ENCODE results near the gene CLDN18.

Gene CLDN18

DNA sequence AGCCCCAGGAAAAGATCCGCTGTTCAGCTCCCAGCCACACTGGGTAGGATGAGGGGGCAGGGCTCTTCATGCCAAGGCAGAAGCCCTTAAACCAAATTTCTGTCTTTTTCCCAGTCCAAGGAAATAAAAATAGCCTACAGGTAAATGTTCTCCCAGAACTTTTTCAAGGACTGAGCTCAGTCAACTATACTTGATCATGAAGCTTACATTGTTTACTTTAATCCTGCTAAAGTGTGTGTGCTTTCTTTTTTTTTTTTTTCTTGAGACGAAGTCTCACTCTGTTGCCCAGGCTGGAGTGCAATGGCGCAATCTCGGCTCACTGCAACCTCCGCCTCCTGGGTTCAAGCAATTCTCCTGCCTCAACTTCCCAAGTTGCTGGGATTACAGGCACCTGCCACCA is 17.9 kb downstream of the CLDN18 start:
- no peak for DNase-seq

DNA sequence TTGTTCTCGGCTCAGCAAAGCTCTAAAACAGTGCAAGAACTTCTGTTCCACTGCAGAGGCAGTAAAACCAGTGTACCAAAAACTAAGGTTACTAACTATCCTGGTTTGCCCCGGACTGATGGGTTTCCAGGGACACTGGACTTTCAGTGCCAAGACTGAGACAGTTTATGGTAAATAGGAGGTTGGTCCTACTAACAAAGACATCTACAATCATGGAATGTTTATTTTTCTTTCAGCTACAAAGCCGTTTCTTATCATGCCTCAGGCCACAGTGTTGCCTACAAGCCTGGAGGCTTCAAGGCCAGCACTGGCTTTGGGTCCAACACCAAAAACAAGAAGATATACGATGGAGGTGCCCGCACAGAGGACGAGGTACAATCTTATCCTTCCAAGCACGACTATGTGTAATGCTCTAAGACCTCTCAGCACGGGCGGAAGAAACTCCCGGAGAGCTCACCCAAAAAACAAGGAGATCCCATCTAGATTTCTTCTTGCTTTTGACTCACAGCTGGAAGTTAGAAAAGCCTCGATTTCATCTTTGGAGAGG is 20.8 kb downstream of the CLDN18 start:
- DNase-seq, result no peak

DNA sequence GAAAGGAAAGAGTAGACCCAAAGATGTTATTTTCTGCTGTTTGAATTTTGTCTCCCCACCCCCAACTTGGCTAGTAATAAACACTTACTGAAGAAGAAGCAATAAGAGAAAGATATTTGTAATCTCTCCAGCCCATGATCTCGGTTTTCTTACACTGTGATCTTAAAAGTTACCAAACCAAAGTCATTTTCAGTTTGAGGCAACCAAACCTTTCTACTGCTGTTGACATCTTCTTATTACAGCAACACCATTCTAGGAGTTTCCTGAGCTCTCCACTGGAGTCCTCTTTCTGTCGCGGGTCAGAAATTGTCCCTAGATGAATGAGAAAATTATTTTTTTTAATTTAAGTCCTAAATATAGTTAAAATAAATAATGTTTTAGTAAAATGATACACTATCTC is 21.6 kb downstream of the CLDN18 start:
- DNase-seq, result no peak

DNA sequence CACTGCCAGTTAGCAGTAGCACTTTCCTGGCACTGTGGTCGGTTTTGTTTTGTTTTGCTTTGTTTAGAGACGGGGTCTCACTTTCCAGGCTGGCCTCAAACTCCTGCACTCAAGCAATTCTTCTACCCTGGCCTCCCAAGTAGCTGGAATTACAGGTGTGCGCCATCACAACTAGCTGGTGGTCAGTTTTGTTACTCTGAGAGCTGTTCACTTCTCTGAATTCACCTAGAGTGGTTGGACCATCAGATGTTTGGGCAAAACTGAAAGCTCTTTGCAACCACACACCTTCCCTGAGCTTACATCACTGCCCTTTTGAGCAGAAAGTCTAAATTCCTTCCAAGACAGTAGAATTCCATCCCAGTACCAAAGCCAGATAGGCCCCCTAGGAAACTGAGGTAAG is 22.6 kb downstream of the CLDN18 start:
- DNase-seq, result no peak

DNA sequence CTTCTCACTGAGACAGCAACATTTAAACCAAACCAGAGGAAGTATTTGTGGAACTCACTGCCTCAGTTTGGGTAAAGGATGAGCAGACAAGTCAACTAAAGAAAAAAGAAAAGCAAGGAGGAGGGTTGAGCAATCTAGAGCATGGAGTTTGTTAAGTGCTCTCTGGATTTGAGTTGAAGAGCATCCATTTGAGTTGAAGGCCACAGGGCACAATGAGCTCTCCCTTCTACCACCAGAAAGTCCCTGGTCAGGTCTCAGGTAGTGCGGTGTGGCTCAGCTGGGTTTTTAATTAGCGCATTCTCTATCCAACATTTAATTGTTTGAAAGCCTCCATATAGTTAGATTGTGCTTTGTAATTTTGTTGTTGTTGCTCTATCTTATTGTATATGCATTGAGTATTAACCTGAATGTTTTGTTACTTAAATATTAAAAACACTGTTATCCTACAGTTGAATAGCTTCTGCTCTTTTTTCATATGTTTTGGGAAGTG is 23.3 kb downstream of the CLDN18 start:
- DNase-seq, result no peak

DNA sequence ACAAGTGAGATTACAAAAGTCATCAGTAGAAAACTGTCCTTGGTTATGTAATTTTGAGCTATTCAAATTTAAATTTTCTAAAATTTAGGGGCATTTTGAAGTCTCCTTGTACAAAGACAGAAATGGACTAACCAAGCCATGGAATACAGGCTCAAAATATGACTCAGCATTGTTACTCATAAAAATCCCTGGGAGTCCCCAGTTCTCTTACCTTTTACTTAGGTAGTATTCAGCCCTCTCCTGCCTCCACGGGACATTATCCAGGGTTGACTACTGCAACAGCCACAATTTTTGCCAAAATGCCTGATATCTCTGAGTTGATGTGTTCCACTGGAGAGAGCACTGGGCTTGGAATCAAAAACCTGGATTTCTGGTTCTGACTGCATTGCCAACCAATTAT is 25.0 kb downstream of the CLDN18 start:
- no peak for DNase-seq

DNA sequence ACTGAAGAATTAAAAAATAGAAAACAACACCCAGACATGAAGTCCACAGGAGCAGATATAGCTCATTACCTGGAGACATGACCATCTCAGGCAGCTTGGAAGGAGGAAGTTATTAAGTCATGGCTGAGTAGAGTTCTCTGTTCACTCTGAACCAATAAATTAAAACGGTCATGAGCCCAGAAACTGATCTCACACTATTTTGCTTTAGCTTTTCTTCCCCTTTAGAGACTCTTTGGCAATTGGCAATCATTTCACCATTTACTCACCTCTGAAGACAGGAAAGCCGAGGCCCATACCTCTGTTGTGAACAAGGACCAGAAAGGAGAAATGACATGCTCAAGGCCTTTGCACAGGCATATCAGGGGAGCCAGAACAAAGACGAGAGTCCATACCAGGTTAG is 26.6 kb downstream of the CLDN18 start:
- DNase-seq, result no peak

DNA sequence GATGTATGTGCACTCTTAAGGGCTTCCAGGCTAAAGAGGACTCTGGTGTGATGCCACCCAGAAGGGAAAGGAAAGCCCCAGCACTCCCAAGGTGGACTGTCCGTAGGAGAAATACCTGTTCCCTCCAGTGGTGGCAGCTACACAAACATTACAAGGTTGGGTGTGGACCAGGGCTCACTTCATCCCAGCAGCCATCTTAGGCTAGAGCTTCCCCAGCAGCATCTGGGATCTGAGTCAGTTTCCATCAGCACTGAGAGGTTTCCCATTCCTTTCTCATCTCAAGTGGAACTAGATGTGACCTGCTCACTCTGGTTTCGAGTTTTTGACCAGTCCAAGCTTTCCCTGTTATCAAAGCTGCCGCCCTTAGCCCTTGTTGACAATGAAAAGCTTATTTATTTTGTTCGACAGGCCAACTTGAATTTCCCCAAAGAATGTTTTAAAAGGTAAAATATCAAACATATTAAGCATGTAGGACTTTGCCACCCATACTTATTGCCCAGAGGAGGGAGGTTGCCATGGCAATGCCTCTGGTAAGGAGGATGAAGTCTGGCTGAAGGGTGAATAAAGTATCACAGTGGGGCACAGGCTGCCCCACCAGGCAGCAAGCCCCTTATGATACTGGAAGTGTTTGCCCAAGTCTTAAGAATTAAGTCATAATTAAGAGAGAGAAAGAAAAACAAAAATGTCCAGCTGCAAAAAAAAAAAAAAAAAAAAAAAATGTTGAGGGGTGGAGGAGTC is 28.9 kb downstream of the CLDN18 start:
- no peak for DNase-seq

DNA sequence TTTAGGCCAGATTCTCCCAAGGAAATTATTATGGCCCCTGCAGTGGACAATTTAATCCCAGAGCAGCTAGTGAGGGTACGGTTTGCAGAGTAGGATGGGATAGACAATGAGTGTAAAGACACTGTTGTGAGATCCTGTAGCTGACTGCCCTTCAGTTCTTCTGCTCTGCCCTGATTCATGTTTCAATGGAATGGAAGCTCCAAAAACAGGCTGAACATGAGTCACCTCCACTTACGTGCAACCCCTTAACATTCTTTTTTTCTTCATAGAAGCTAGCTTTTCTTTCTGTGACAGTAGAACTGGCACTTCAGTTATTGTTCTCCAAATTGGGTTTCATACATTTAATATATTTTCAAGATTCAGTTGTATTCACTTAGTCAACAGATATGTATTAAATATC is 32.1 kb downstream of the CLDN18 start:
- no peak for DNase-seq

DNA sequence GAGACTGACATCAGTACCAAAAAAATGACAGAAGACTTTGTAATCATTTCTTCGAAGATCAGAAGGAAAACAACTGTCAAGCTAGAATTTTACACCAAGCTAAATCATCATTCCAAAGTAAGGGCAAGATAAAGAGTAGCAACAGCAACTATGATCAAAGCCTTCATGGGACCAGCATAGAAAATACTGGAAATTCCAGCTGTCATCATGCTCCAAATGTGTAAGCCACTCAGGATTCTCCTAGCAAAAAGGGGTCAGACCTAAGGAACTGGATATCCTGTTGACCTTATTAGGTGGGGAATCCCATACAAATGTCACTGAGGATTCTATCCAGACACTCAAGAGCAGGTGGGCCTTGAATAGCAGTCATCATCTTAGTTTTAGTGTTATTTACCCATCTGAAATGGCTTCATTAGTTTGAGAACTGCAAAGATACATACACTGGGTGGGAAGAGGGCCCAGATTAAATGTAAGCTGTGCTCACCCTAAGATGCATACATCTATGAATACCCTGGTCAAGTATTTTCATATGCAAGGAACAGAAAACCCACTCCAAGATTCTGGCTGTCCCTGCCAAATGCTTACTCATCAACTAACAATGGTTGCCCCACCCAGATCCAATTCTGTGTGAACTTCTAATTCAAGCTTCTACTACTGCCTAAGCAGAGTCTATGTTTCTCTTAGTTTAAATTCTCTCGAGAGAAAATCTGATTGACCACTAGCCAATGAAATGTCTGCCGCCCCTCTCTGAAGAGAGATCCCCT is 33.5 kb downstream of the CLDN18 start:
- no peak for DNase-seq

DNA sequence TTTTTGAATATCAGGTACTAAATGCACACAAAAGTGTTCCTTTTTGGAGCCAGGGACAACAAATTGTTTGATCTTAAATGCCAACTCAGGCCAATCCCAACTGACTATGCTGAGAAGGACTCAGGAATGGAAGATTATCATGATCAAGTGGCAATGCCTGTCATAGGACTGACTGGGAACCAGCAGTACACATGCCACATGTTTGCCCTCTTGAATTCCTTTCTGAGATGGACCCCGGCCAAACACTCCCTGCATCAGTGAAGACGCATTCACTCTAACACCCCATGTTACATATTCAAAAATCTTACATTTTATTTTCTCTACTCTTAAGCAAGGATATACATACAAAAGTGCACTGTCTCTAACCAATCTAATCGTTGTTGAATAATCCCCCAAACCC is 36.1 kb downstream of the CLDN18 start:
- DNase-seq, result no peak

DNA sequence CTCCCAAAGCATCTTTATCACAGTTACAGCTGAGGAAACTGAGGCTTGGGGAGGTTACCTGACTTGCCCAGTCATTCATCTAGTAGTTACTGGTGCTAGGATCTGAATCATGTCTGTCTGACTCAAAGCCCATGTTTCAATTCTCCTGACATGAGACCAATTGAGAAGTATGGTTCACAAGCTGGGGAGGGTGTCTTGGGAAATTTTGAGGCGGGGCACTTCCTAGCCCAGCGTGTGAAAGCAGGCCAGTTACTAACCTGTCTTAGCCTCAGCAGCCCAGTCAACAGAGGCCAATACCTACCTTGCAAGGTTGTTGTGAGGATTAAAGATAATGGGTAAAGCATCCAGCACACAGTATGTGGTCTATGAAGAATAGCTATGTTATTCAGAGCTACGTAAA is 37.0 kb downstream of the CLDN18 start:
- no peak for DNase-seq

DNA sequence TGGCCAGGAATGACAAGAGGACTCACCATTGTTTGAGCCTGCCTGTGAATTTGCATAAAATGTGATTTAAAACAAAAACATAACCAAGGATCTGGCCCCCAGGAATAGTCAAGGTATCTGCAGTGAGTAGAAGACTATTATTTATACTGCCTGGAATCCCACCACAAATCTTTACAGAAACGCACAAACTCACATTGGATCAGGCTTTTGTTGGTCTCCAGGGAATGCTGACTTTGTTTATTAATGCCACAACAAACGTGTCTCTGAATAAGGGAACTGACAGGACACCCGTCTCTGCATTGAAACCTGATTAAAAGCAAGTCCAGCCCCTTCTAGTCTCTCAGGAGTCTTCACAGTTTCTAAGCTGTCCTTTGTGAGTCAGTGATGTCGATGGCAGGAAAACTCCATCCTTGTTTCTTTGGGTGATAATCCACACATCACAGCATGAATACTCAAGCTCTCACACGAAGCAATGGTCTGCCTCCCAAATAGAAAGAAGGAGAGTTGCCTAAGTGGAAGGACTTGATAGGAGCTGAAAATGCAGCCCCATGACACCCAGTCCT is 37.7 kb downstream of the CLDN18 start:
- DNase-seq, result no peak

DNA sequence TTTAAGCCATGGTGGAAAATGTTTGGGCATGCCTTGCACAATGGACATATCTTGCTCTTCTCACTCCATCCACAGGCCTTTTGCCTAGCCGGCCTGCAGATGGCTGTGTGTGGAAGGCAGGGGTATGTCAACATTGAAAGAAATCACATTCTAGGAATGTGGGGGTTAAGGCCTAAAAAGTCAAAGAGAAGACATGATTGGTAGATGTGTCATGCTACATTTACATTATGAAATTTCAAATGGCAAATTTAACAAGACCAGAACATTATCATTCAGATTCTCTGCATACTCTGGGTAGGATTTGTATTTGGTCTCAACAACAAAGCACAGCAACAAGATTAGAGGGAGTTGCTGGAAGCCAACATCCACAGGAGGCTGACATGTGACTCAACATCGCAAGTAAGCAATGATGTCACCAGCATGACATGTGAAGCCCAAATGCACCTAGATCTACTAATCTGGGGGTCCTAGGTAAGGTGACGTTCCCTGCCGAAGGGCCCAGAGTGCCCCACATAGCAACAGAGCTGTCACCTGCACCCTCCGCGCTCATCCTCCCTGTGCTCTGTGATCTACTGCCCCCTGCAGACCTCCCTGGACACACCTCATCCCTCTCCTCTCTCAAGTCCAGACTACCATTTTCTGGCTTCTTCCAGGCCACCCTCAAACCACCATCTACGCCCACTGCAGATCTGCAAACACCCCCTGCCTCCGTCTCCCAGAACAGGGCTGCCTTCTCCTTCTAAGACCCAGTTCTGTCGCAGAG is 39.4 kb downstream of the CLDN18 start:
- DNase-seq, result no peak

DNA sequence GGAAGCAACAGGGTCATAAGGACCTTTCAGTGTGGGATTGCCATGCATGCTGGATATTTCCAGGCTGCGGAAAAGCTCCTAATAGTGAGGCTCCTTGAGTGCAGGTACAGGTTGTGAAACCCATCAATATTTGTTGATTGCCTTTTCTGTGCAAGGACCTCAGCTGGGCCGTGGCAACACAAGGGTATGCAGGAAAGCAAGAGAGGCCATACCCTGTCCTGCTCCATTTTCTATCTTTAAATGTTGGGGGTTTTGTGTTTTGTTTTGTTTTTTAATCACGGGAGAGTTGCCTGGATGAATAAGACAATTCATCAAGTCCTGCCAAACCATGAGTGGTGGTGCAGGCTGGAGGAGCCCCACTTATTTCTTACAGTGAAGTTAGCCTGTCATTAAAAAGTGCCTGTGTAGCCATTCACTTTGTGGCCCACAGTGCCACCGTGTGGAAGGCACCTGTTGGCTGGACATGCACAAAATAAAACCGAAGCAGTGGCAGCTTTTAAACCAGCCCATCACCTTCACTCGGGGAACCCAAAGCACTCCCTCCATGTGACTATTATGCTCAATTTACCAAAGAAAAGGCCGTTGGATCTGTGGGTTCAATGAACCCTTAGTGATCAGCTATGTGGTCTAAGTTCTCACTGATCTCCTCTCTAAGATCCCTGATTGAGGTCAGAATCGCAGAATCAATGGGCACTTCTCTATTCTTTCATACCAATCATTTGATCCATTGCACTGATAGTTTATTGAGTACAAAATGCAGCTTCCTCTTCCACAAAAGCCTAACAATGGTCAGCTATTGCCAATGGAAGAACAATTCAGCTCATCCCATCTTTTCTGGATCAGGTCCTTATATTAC is 42.2 kb downstream of the CLDN18 start:
- DNase-seq, result no peak

DNA sequence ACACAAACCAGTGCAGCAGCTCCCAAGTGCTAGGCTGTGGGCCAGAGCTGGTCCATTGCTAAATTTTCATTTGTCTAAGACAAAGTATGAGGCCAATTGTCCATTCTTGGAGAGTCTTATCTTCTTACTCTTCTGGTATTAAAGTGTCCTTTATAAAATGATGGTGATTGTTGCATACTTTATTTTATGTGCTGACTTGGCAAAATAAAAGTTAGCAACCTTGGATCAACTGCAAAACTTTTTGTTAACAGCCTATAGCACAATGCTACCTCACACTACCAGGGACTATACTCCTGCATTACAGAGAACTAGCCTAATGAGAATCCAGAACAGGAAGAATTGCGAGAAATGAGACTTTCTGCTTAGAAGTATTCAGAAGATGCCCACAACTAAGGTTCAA is 44.1 kb downstream of the CLDN18 start:
- no peak for DNase-seq

DNA sequence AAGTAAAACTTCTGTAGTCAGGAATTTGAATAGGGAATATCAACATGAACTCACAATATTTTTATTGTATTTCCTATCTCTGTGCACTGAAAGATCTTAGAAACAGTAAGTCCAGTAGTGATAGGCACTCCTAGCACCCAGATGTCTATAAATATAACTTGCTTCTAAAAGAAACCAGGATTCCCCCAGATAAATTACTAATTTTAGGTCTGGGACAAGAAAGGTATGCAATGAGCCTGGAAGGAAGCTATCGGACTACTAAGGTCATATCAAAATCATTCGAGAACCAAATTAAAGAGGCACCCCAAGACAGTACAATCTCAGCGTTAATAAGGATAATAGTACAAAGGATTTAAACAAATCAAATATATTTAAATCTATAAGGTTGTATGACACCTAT is 47.4 kb downstream of the CLDN18 start:
- DNase-seq, result no peak

DNA sequence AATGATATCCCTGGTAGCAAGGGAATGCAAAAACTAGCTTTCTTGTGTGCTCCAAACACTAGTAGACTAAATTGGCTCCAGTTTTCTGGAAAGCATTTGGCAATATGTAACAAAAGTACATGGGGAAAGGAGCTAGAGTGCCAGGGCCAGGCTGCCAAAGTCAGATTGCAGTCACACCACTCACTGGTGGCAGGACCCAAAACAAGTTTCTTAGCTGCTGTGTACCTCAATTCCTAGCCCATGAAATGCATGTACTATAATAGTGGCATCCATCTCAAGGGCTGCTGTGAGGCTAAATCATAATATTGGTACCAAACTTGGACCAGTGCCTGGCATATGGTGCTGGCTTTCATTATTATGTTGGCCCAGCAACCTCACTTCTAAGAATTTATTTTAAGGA is 49.3 kb downstream of the CLDN18 start:
- DNase-seq, result no peak

DNA sequence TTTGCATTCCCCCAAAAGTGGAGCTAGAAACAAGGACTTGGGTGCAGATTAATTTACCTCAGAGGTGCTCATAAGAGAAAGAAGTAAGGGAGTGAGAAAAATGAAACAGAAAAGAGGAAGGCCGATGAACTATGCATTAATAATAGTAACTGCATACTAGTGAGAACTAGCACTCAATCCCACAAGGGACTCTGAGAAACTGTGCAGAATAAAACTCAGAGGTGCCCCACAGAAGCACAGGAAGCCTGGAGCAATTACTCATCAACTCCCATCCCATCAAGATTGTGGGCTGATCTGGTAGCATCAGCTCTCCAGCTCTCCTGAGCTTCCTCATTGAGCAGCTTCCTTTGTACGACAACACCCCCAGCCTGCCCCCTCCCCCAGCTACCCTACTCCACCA is 50.8 kb downstream of the CLDN18 start:
- no peak for DNase-seq

DNA sequence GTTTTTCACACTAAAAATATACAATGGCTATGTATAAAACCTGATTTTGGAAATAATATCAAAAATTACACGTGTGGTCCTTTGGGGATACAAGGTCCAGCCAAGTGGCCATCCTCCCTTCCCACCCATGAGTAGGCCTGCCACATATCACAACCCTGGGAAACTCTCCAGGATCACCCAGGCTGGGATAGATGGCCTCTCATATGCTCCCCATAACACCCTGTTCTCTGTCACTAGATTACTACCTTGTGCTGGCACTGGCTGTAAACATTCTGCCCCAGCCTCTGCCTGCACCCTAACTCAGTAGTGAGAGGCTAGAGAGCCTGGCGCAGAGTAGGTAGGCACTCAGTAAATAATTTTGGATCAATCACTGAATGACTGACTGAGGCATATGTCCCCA is 52.1 kb downstream of the CLDN18 start:
- DNase-seq, result no peak

DNA sequence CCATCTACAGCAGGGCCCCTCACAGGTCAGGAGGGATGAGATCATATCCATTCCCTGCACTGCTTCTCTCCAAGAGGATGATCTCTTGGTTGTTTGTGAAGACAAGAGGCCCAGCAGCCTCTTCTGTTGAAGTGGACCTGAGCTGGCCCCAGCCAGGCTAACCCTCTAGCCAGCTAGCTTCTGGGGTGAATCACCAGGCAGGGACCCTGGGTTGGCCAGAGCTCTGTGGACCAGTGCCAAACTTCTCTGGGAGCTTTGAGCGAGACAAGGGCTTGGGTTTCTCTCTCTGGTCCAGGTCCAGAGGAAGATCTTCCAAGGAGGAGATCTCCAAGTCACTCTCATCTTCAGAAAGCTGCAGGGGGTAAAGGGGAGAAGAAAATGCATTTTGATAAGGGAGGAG is 52.7 kb downstream of the CLDN18 start:
- no peak for DNase-seq

DNA sequence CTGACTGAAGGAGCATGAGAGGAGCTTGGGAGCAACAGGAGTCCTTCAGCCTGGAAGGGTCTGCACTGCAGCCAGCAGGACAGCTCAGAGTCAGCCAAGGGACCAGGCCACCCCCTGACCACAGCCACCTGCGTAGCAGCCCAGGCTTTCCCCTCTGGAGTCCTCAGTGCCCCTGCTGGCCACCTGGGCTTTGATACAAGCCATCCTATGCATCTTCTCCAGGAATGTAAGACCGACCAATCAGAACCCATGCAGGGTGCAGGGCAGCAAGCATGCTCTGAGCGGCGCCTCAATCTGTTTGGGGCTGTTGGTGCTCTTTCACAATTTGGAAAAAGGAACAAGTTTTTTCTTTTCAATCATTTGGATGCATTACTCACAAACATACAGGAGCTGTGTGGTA is 53.5 kb downstream of the CLDN18 start:
- DNase-seq, result no peak
